H54 (cell line): ENCODE results near the gene CACNA1E.

ENCODE experiments used
- DNase-seq: peaks from one replicate; pipeline ENCODE4 v3.0.0; 2011; ENCODE audit warnings: low spot score, mixed read lengths; ENCODE audit not compliant: insufficient read length
- FAIRE-seq: peaks from 3 replicates; lab custom pipeline; 2011; peaks lifted over from hg19 to GRCh38; lab: Jason Lieb, UNC
- POLR2A ChIP-seq: IDR thresholded peaks from 2 replicates; pipeline ENCODE4 v1.6.1; 2011; ENCODE audit warnings: low read depth, mild to moderate bottlenecking, low read length

The CACNA1E gene

DNA sequence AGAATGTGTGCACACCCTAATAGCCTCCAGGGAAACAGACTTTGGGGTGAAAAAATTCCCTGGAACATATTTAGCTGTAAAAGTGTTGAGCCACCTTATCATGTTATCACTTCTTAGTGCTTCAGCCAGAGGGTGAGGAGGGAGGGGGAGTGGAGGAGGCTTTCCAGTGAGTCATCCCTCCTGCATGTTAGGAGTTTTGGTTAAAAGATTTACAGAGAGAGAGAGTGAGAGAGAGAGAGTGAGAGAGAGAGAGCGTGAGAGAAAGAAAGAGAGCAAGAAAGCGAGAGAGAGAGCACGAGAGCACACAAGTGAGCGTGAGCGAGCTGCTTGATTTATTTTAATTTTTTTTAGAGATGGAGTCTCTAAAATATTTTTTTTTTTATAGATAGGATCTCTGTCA is 13.5 kb upstream of the CACNA1E start:
- TF ChIP-seq POLR2A = no peak
- DNase-seq = peak; percentile 51
- no peak for FAIRE-seq

DNA sequence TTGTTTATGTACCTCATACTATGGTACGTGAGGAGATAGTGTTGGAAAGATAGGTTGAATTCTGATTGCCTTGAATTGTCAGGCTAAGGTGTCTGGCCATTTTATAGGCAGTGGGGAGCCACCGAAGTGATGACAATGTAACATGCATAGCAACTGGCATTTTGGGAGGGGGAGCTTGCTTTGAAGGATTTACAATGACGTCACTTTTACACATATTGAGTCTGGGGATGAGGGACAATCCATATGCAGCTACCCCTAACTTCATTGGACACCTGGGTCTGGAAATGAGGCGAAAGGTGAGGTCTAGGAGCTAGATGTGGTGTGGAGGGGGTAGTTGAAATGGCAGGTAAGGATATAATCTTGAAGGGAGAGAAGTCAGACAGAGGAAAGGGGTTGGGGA is 7.7 kb upstream of the CACNA1E start:
- no peak for DNase-seq
- FAIRE-seq = no peak
- TF ChIP-seq POLR2A = no peak

DNA sequence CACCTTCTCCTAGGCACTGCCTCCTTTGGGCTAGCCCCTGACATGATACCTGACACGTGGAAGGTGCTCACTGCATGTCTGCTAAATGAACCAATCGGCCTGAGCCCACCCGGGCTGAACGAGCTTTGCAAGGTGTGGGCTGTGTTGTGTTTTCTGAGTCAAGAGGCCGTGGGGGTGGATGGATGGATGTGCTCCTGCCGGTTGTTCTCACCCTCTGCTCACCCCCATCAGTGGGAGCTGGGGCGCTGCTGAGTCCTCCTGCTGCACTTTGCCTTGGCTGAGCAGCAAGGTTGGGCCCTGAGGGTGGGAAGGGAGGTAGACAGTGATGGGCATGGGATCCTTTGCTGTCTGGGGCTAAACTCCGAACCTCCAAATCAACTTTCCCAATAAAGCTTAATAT is 6.7 kb upstream of the CACNA1E start:
- no peak for FAIRE-seq

DNA sequence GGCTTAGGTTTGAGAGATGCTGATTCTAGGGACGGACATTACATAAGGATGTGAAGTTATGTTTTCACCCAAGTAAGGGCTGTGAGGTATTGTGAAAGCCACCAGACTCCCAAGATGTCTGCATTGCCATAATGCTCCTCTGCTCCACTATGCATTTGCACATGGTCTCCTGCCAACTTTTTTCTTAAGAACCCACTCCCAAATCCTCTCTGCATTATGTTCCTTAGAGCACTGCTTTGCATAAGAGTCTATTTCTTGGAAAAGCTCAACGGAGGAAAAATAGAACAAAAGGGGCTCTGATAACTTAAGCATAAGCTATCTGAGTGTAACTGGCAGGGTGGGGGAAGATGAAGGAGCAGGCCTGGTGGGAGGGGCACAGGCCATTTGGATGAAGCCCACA is 5.0 kb upstream of the CACNA1E start:
- TF ChIP-seq POLR2A = no peak
- FAIRE-seq (no peak), DNase-seq (no peak)

More for the DNA sequence above, 6.7 kb upstream of the CACNA1E start:
- no peak for TF ChIP-seq POLR2A
- DNase-seq = no peak

DNA sequence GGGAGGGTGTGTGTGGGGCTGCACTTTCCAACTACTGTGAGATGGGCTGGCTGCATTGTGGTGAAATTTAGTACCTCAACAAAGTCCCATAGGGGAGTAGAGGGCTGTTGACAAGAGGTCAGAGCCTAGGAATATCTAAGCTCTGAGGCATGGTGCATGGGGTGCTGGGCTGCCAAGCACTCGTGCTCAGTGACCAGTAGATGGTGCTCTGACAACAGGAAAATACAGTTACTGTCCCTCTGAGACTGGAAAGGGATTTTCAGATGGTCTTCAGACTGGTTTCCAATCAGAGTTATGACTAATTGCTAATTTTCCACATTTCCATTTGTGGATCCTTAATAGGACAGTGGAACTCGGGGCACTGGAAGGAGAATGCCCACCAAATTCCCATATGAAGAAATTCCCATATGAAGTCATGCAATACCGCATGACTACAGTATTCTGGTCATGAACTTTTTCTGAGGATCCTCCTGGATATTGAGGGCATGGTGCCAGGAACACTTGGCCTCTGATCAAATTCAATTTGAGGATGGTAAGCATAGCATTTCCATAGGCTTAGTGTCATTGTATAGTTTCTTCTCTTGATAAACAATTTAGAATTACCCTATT is 4.1 kb upstream of the CACNA1E start:
- peak; percentile 62 for DNase-seq
- FAIRE-seq = no peak
- TF ChIP-seq POLR2A = no peak

DNA sequence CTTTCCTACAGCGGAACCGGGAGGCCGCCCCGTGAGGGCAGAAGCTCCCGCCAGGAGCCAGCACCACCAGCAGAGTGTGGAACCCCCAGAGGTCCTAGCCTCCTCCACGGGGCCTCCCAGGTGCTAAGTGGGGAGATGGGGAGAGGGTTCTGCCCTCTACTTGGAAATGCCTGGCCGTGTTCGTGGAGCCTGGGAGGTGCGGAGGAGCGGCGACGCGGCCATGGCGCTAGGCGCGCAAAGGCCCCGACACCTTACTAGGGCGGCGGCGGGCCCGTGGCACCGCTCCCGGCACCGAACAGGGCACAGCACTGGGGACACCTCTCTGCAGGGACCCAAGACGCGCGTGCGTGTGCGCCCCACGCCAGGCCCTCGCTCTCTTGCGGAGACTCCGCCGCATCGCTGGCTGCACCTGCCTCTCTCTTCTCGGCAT is 1.3 kb upstream of the CACNA1E start:
- FAIRE-seq (no peak), DNase-seq (no peak)
- no peak for TF ChIP-seq POLR2A

DNA sequence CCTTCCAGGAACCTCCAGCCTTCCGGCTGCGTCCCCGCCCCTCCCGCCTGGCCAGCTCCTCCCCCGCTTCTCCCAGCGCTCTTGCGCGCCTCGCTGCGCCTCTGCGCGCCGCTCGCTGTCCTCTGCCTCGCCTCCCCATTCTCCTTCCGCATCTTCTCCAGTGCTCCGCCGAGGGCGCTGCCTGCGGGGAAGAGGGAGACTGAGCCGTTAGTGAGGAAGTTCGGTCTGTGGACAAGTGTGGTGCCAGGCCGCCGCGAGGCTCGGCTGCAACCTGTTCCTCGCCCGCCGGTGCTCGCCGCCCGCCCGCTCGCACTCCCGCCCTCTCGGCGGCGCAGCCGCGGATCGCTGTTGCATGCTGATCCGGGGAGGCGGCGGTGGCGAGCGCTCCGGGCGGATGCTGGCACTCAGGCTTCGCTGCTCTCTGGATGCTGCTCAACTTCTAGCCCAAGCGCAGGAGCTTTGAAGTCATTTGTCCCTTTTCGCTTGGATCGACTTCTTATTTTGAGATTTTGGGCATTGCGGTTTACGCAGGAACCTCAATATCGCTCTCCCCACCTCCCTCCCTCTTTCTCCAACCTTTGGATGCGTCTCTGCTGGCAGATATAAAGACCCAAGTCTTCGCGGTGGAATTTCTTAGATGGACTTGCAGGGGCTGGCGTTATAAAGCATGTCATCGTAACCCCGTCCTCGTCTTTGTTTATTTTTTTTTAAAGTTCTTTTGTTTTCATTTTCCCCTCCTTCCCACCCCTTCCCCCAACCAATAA is 614 bp upstream of the CACNA1E start:
- DNase-seq = no peak
- no peak for TF ChIP-seq POLR2A
- FAIRE-seq = no peak

DNA sequence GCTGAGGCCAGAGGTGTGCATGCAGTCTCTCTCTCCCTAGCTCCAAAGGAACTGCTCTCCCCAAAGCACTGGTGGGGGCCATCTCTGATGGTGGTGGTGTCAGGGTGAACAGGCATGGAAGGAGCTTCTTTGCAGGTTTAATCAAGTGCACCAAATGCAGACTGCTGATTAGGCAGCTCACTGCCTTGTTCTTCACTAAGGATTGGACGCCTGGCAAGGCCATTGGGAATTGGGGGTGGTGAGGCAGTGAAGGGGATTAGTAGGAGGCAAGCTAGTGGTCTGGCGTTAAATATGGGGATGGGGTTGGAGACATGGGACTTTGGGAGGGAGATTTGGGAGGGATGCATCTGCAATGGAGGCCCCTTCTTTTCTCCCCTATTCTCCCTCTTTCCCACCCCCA is 1.5 kb downstream of the CACNA1E start:
- DNase-seq (no peak), FAIRE-seq (no peak)
- no peak for TF ChIP-seq POLR2A

DNA sequence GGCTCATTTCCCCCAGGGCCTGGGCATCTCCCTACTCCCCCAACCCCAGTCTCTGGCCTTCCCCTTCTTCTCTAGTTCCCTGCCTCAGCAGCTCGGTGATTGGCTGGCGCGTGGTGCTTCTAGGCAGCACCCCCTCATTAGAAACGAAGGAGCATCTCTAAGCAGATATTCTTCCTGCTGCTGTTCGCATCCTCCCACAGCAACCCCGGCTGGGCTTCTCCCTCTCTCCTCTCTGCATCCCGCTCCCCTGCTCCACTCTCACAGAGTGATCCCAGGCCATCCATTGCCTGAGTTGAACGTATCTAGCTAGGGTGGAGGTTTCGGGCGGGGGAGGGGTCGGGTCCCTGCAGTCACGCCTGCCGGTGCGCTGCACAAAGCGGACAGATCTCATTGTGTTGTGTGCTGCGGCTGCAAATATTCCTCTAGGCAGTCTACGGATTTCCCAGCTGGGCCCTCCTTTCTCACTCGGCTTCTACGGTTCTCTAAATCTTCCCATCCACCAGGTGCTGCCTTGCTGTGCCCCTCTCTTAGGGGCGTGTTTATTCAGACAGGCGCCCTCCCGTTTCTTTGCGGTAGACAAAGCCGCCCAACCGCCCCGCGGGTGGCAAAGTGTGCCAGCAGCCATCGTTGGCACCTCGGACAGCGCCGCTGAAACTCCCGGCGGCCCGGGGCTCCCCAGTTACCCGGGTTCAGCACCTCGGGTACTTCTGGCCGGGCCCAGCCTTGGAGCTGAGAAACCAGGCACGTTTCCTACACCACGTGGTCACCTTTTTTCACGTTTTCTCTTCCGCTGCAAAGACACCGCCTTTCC is 2.2 kb downstream of the CACNA1E start:
- no peak for DNase-seq
- TF ChIP-seq POLR2A = no peak
- FAIRE-seq = no peak

DNA sequence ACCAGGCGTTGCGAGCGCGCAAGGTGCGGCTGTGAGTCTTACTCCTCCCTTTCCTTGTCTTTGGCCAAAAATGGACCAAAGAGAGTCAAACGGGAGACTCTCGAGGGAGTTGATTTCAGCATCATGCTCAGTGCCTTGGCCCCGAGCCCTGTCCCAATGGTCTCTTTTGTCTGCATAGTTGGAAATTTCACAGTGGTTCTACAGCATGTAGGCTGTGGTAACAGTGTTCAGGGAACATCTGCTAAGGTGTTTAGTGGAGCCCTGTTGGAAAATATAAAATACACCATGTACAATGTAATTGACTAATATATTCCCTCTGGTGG is 2.7 kb downstream of the CACNA1E start:
- DNase-seq (no peak), FAIRE-seq (no peak)
- no peak for TF ChIP-seq POLR2A

DNA sequence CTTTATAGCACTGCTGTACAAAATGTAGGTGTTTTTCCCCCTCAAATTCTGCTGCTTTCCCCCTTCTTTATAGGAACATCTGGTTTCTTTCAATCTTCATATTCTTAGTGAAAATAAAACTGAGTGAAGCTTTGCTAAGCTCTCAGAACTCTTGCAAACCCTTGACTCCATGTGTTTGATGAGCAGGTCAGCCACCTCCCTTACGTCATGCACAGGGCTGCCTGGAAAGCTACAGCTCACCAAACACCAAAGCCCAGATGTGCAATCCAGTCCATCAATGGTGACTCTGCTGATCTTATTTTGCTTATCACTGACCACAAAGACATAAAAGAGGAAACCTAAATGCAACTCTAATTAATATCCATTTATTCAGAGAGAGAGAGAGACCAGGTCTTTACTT is 5.5 kb downstream of the CACNA1E start:
- no peak for TF ChIP-seq POLR2A
- DNase-seq (no peak), FAIRE-seq (no peak)

DNA sequence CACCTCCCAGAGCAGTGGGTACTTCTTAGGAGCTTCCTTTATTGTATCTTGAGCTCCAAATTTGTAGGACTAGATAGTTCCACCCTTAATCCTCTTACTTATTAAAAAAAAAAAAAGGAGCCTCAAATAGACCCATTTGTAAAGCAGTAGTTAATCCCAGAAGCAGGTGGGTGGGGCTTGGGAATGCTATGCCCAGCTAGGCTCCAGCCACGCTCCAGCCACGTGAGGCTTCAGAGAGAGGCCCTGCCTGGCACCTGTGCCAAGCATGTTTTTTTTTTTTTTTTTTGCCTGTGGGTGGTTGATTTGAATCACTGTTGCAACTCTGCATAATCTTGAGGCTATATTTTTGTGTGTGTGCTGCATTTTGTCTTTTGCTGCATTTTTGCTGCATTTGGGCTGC is 7.0 kb downstream of the CACNA1E start:
- DNase-seq (no peak), FAIRE-seq (no peak)
- TF ChIP-seq POLR2A = no peak

DNA sequence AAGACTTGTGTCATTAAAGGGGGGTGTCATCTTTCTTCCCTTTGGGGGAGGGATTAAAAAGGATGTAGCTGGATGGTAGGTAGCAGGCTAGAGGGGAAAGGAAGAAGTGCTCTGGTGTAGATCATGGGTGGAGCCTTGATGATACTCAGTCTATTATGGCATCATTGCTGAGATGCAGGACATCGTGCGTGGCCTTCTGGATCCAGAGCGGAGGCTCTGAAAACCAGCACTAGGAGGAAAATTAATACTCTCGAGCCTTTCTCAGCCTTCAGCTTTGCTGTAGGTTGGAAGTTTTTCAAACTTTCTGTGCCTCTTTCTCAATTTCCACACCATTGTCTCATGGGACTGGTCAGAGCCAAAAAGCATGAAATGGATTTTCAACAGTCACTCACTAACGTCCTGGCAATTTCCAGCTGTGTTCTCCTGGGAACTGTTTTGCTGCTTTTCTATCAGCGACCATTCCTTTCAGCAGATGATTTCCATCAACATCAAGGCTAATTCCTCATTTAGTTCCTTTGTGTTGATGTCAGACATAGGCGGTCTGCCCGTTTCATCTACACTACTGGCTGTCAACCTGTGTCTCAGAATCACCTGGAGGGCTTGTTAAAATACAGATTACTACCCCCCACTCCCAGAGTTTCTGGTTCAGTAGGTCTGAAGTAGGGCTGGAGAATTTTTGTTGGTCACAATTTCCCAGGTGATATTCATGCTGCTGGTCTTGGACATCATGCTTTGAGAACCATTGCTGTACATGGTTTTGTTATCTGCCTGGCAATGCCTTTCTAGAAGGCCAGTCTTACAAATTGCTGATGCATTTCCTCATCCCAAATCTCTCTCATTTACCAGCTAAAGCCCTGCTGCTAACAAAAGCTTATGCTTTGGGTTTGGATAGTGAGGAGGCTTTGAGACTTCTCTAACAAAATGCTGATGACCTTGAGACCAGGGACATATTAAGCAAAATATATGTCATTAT is 7.7 kb downstream of the CACNA1E start:
- no peak for FAIRE-seq

More for the DNA sequence above, 7.7 kb downstream of the CACNA1E start:
- no peak for DNase-seq
- TF ChIP-seq POLR2A = no peak
